B cell (primary cell): Measurements from ENCODE around the gene TEX35. TPM values are rescaled to one million over a fixed set of nuclear protein-coding genes. Genes with fewer than 3 reads are reported as not detected.

Source experiments
- ATAC-seq: fragments of 200-7000 bp; cut with Tn5 transposase; one replicate; pipeline ENCODE4 v1.10.0; 2021; ENCODE audit warnings: low read depth, mild to moderate bottlenecking, moderate number of reproducible peaks, moderate library complexity
- CTCF ChIA-PET: fragments of 350-600 bp; sonication (Branson Sonifier 250); formaldehyde crosslinking; loops from one replicate; lab custom pipeline; 2021; ENCODE audit warnings: antibody characterized with exemption, inconsistent platforms; lab: Charles Lee
- POLR2A ChIA-PET: fragments of 350-600 bp; sonication (Branson Sonifier 250); formaldehyde crosslinking; loops from one replicate; lab custom pipeline; 2021; ENCODE audit warnings: antibody characterized with exemption; lab: Charles Lee
- DNase-seq: peaks from one replicate; pipeline ENCODE4 v3.0.0; 2013
- H2AFZ ChIP-seq: 2 replicates; pipeline ENCODE4 v1.6.1; 2012; ENCODE audit warnings: mild to moderate bottlenecking, low read depth, low read length; ENCODE audit not compliant: insufficient read depth, poor library complexity, severe bottlenecking
- H3K27ac ChIP-seq, 2 donors: 1 replicate in 1 of 2; 2 replicates in 1 of 2; pipeline ENCODE4 v1.5.1; 2012 to 2013; ENCODE audit warnings: low read length in 2 of 2, mild to moderate bottlenecking in 2 of 2, moderate library complexity in 1 of 2
- H3K27me3 ChIP-seq, 4 experiments: fragments of 200-600 bp in 1 of 4; sonication (generic) in 1 of 4; replicated peaks in 1 of 4; 1 replicate in 2 of 4; 2 replicates in 2 of 4; pipeline versions ENCODE4 v1.6.1 to v1.7.0; 2013 to 2016; ENCODE audit warnings: low read length in 3 of 4, mild to moderate bottlenecking in 2 of 4, mixed read lengths in 1 of 4, moderate library complexity in 1 of 4; ENCODE audit not compliant: insufficient read depth in 4 of 4, control insufficient read depth in 3 of 4; ENCODE audit errors: control extremely low read depth in 1 of 4
- H3K36me3 ChIP-seq, 2 experiments: replicated peaks in 1 of 2; 1 replicate in 1 of 2; 2 replicates in 1 of 2; pipeline versions ENCODE4 v1.6.1 to v1.7.1; 2013; ENCODE audit warnings: low read length in 1 of 2; ENCODE audit not compliant: insufficient read depth in 2 of 2, control insufficient read depth in 1 of 2; ENCODE audit errors: control extremely low read depth in 1 of 2, extremely low read depth in 1 of 2
- H3K4me1 ChIP-seq, 2 donors: fragments of 200-600 bp in 1 of 2; sonication (generic) in 1 of 2; 1 replicate in 1 of 2; 2 replicates in 1 of 2; pipeline versions ENCODE4 v1.5.1 to v1.6.1; 2013 to 2017; ENCODE audit warnings: low read length in 2 of 2; ENCODE audit not compliant: control insufficient read depth in 2 of 2, insufficient read depth in 2 of 2
- H3K4me2 ChIP-seq: replicated peaks from 2 replicates; pipeline ENCODE3; 2012; ENCODE audit warnings: mild to moderate bottlenecking, low read depth, low read length; ENCODE audit not compliant: poor library complexity, severe bottlenecking
- H3K4me3 ChIP-seq, 5 experiments: fragments of 200-600 bp in 1 of 5; sonication (generic) in 1 of 5; 1 replicate in 3 of 5; 2 replicates in 2 of 5; pipeline versions ENCODE4 v1.5.1 to v1.7.0; 2011 to 2016; ENCODE audit warnings: low read length in 4 of 5, mild to moderate bottlenecking in 4 of 5, low read depth in 2 of 5, control low read depth in 1 of 5, moderate library complexity in 1 of 5; ENCODE audit not compliant: insufficient read depth in 1 of 5; ENCODE audit errors: control extremely low read depth in 1 of 5, extremely low read depth in 1 of 5
- H3K79me2 ChIP-seq: fragments of 200-600 bp; sonication (generic); one replicate; pipeline ENCODE4 v1.6.0; 2016; ENCODE audit warnings: low read length; ENCODE audit not compliant: control insufficient read depth, insufficient read depth
- H3K9ac ChIP-seq: fragments of 200-600 bp; sonication (generic); 2 replicates; pipeline ENCODE4 v1.6.1; 2017; ENCODE audit warnings: mild to moderate bottlenecking, low read length, moderate library complexity
- H3K9me3 ChIP-seq, 3 donors: one replicate each; pipeline versions ENCODE4 v1.6.1 to v1.7.1; 2013; ENCODE audit warnings: low read length in 2 of 3; ENCODE audit not compliant: control insufficient read depth in 2 of 3, insufficient read depth in 1 of 3; ENCODE audit errors: control extremely low read depth in 1 of 3
- H4K20me1 ChIP-seq: 2 replicates; pipeline ENCODE4 v1.6.0; 2012; ENCODE audit warnings: mild to moderate bottlenecking, low read length; ENCODE audit not compliant: insufficient read depth, control insufficient read depth, poor library complexity, severe bottlenecking
- H3K27ac Mint-ChIP-seq: one replicate; pipeline ENCODE4 v1.8.0; 2021; ENCODE audit warnings: mixed read lengths
- H3K27me3 Mint-ChIP-seq: one replicate; pipeline ENCODE4 v1.8.0; 2021; ENCODE audit warnings: mixed read lengths
- H3K4me1 Mint-ChIP-seq: one replicate; pipeline ENCODE4 v1.8.0; 2021; ENCODE audit warnings: mixed read lengths
- H3K4me3 Mint-ChIP-seq: one replicate; pipeline ENCODE4 v1.8.0; 2021; ENCODE audit warnings: mixed read lengths
- H3K9me3 Mint-ChIP-seq: one replicate; pipeline ENCODE4 v1.8.0; 2022; ENCODE audit warnings: mixed read lengths; ENCODE audit not compliant: insufficient read depth
- EZH2 ChIP-seq: IDR thresholded peaks from 2 replicates; pipeline ENCODE4 v1.6.1; 2012; ENCODE audit warnings: borderline replicate concordance, low read depth, mild to moderate bottlenecking, moderate library complexity, low read length; ENCODE audit not compliant: insufficient read depth, poor library complexity, severe bottlenecking
- WGBS: methylation state at CpG from one replicate; pipeline ENCODE4 v1.1.5; 2013; ENCODE audit warnings: missing lambda C conversion rate; ENCODE audit not compliant: insufficient coverage; 5-methylcytosine and 5-hydroxymethylcytosine counted together
- intact Hi-C: fragments of 100-400 bp; cut with micrococcal nuclease; formaldehyde crosslinking; loops from one replicate; pipeline ENCODE4 v1.10.0; 2022
- polyA plus RNA-seq: library from polyadenylated mRNA; depleted of rRNA; stranded (reverse); fragments of >200 nt; gene quantifications from 2 replicates; pipeline ENCODE4 v1.2.3, GENCODE V29; 2012
- total RNA-seq, 2 donors: library from RNA; stranded (reverse); fragments of 120-200 nt in 1 of 2; gene quantifications; 1 replicate in 1 of 2; 2 replicates in 1 of 2; pipeline versions ENCODE4 v1.2.3 to v1.2.4, GENCODE V29; 2013 to 2022
- TF ChIP-seq, protein P1 (sequence below): fragments of 200-600 bp; IDR thresholded peaks from one replicate; pipeline ENCODE4 v1.8.0; 2022; ENCODE audit warnings: antibody characterized with exemption, mild to moderate bottlenecking

The TEX35 gene
- total and polyA plus RNA-seq, 2 donors (not counting 1 experiment from before 2014, with no cell fraction given): 0.09 TPM; not detected in 1

DNA sequence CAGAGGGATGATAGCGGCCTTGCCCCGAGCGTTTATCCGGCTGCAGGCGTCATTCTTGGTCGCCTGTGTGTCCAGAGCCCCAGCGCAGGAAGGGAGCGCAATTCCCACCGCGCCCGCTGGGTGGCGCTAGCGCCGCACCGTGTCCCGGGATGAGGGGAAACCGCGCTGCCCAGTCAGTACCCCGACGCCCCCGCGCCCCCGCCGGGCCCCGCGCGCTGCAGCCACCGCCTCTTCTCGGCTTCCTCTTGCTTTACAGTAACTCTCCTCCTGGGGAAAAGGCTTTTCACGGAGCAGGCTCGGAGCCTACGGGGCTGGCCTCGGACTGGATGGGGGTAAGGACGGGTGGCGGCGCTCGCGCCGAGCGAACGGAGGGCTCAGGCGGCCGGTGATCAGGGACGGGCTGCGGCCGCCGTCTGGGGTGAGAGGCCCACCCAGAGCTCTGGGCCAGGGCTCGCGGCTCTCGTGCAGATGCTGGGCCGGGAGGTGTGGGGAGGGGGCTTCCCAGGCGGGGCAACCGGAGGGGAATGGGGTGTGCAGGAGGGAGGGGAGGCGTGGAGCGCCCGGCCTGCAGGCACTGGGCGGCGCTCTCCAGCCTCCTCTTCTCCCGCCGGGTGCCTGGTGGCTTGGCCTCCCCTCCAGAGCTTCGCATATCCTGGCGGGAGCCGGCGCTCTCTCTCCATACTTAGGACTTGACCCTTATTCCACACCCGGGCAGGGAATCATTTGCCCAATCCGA is 29.8 kb downstream of the TEX35 start:
- Mint-ChIP-seq H3K27me3 (no peaks in the 10 kb centered on the region), H3K4me3 (peak overlapping the region; percentile 99), H3K9me3 (no peaks in the 10 kb centered on the region), H3K27ac (peak overlapping the region; percentile 98), H3K4me1 (peaks cover 50% of the 10 kb centered on the region)
- no peaks in the 10 kb centered on the region for H3K9me3 ChIP-seq
- peak overlapping the region; percentile 84 to 90 (median 88) for H3K4me3 ChIP-seq
- WGBS: under 1% methylated on average over 52 of the region's 66 CpGs
- no peaks in the 10 kb centered on the region for H3K27me3 ChIP-seq
- no peak for TF ChIP-seq EZH2
- TF ChIP-seq, protein P1, sequence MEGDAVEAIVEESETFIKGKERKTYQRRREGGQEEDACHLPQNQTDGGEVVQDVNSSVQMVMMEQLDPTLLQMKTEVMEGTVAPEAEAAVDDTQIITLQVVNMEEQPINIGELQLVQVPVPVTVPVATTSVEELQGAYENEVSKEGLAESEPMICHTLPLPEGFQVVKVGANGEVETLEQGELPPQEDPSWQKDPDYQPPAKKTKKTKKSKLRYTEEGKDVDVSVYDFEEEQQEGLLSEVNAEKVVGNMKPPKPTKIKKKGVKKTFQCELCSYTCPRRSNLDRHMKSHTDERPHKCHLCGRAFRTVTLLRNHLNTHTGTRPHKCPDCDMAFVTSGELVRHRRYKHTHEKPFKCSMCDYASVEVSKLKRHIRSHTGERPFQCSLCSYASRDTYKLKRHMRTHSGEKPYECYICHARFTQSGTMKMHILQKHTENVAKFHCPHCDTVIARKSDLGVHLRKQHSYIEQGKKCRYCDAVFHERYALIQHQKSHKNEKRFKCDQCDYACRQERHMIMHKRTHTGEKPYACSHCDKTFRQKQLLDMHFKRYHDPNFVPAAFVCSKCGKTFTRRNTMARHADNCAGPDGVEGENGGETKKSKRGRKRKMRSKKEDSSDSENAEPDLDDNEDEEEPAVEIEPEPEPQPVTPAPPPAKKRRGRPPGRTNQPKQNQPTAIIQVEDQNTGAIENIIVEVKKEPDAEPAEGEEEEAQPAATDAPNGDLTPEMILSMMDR: peak; percentile 99
- peak; percentile 80 for ATAC-seq
- H2AFZ ChIP-seq: peak overlapping the region; percentile 93
- intact Hi-C loops: loop anchor here (1.0 to 5.0 kb wide), 9 partner anchors 39 to 355 kb away; partner anchors contain the start of gene RALGPS2
- H3K27ac ChIP-seq: peak overlapping the region; percentile 55 to 61
- POLR2A ChIA-PET: interaction anchor here (0.5 to 2.6 kb wide), 21 partner anchors 12 to 460 kb away, joined by 3 to 33 read pairs (median 4); partner anchors contain the start of gene RALGPS2
- peaks cover 35 to 46% of the 10 kb centered on the region in 2 donors for H3K4me1 ChIP-seq
- H3K9ac ChIP-seq: peak overlapping the region; percentile 81
- peak; percentile 93 for DNase-seq
- no peaks in the 10 kb centered on the region for H4K20me1 ChIP-seq
- peak overlapping the region; percentile 92 for H3K4me2 ChIP-seq
- peaks cover 56% of the 10 kb centered on the region for H3K79me2 ChIP-seq
- CTCF ChIA-PET: interaction anchor here (0.8 to 18.9 kb wide), 83 partner anchors 10 to 828 kb away, joined by 3 to 594 read pairs (median 6); partner anchors contain the start of gene RALGPS2
- peaks cover 8 to 28% of the 10 kb centered on the region in 2 experiments for H3K36me3 ChIP-seq
